Spleen (tissue), 11 donors: ENCODE results near the gene USB1. TPM values are rescaled to one million over a fixed set of nuclear protein-coding genes. Genes with fewer than 3 reads are reported as not detected.
A peak's percentile ranks its signal among the peaks of the same experiment; 100 is the strongest.

ENCODE experiments used
- DNase-seq: peaks from one replicate; pipeline ENCODE4 v3.0.0-alpha.2; 2020
- H3K27ac ChIP-seq, 8 donors: fragments of 200-600 bp; sonication (generic) in 7 of 8; 1 replicate in 4 of 8; 2 replicates in 4 of 8; pipeline versions ENCODE4 v1.5.0 to v1.8.0; 2016 to 2021; ENCODE audit warnings: inconsistent platforms in 4 of 8, mild to moderate bottlenecking in 4 of 8, moderate library complexity in 1 of 8
- H3K27me3 ChIP-seq, 7 donors: fragments of 200-600 bp; sonication (generic) in 6 of 7; replicated peaks in 1 of 7; 1 replicate in 4 of 7; 2 replicates in 3 of 7; pipeline versions ENCODE4 v1.5.0 to v1.8.0; 2016 to 2021; ENCODE audit warnings: inconsistent platforms in 3 of 7, mild to moderate bottlenecking in 1 of 7
- H3K36me3 ChIP-seq, 6 donors: fragments of 200-600 bp; sonication (generic) in 5 of 6; 1 replicate in 4 of 6; 2 replicates in 2 of 6; pipeline versions ENCODE4 v1.5.0 to v1.8.0; 2016 to 2021; ENCODE audit warnings: inconsistent platforms in 2 of 6
- H3K4me1 ChIP-seq, 6 donors: fragments of 200-600 bp; sonication (generic) in 5 of 6; 1 replicate in 3 of 6; 2 replicates in 3 of 6; pipeline versions ENCODE4 v1.5.0 to v1.8.0; 2016 to 2021; ENCODE audit warnings: inconsistent platforms in 3 of 6
- H3K4me3 ChIP-seq, 8 donors: fragments of 200-600 bp; sonication (generic) in 7 of 8; 1 replicate in 4 of 8; 2 replicates in 4 of 8; pipeline versions ENCODE4 v1.5.0 to v1.8.0; 2016 to 2021; ENCODE audit warnings: inconsistent platforms in 4 of 8, mild to moderate bottlenecking in 4 of 8, moderate library complexity in 2 of 8
- H3K9me3 ChIP-seq, 8 donors: fragments of 200-600 bp; sonication (generic) in 7 of 8; 1 replicate in 4 of 8; 2 replicates in 4 of 8; pipeline versions ENCODE4 v1.5.0 to v1.8.0; 2016 to 2021; ENCODE audit warnings: inconsistent platforms in 4 of 8
- CTCF ChIP-seq, 11 experiments: fragments of 200-600 bp in 7 of 11; fragments of 450-650 bp in 4 of 11; sonication (generic) in 4 of 11; IDR thresholded peaks in 8 of 11; conservative IDR thresholded peaks in 3 of 11; 1 replicate in 7 of 11; 2 replicates in 4 of 11; pipeline versions ENCODE4 v1.4.0 to v1.8.0; 2016 to 2021; ENCODE audit warnings: antibody characterized with exemption in 11 of 11, inconsistent platforms in 4 of 11, mild to moderate bottlenecking in 1 of 11
- POLR2A ChIP-seq, 3 donors: fragments of 450-650 bp; IDR thresholded peaks; one replicate each; pipeline ENCODE4 v1.5.1; 2017; ENCODE audit warnings: antibody characterized with exemption in 3 of 3, mild to moderate bottlenecking in 1 of 3
- POLR2AphosphoS5 ChIP-seq, 3 donors: sonication (generic); formaldehyde crosslinking; IDR thresholded peaks; one replicate each; pipeline ENCODE4 v1.5.1; 2017; ENCODE audit warnings: antibody characterized with exemption in 3 of 3
- WGBS, 5 donors: extraction: QIAGEN DNeasy Blood & Tissue Kit in 3 of 5; methylation state at CpG; one replicate each; pipeline versions ENCODE4 v1.1.5 to v1.1.7; 2013 to 2018; 5-methylcytosine and 5-hydroxymethylcytosine counted together
- intact Hi-C: fragments of 100-400 bp; cut with DNase I; formaldehyde crosslinking; loops from one replicate; pipeline ENCODE4 v1.15.0; 2023; ENCODE audit warnings: low total_unique reads
- polyA plus RNA-seq, 3 donors: library from polyadenylated mRNA; stranded (reverse); fragments of 200-250 nt; gene quantifications; one replicate each; pipeline ENCODE4 v1.2.1, GENCODE V29; 2013
- total RNA-seq, 7 donors: library from RNA; depleted of rRNA in 3 of 7; stranded (reverse); fragments of >200 nt in 3 of 7; fragmentation: NEBNext Ultra II Directional in 4 of 7; extraction: Animal tissue kit (Norgen Biotek cat#: 25700) in 4 of 7; gene quantifications; one replicate each; pipeline versions ENCODE4 v1.1.0 to v1.2.1, GENCODE V29; 2016 to 2021
- donor health status: healthy with polysubstance abuse.
- donor health status: DM: no; HTN: no; CAD: no; lungs with moderate emphysema.
- donor health status: DM: no; HTN: no; CAD: no.
- donor health status: Bipolar disorder and iron deficiency.
- donor health status: healthy.
- donor health status: DM: no; HTN: no; CAD: no.
- donor health status: DM: yes; HTN: yes; CAD: no.

Gene USB1
- total and polyA plus RNA-seq, 10 donors, result 17.7 to 78.4 (median 46.9) TPM

- DNase-seq, result peak; percentile 56
- WGBS, 5 donors, result 67 to 83% (median 77%) methylated on average over 7 to 10 of the region's 10 CpGs
- Histone ChIP-seq H3K27me3 (no peaks in the 10 kb centered on the region), H3K36me3 (no peaks in the 10 kb centered on the region), H3K9me3 (no peaks in the 10 kb centered on the region), H3K4me3 (no peak overlapping the region), H3K27ac (no peak overlapping the region), H3K4me1 (peaks cover 5 to 28% (median 18%) of the 10 kb centered on the region in 6 donors)
- intact Hi-C loops, result no loop called here
- TF ChIP-seq CTCF (IDR thresholded peaks at IDR 0.05 in 8 of 11, conservative IDR thresholded peaks at IDR 0.05 in 3 of 11), result no peak
- TF ChIP-seq POLR2AphosphoS5 (IDR thresholded peaks at IDR 0.05), result no peak
- TF ChIP-seq POLR2A (IDR thresholded peaks at IDR 0.05), result no peak
These were observed 50.8 kb downstream of the USB1 start for GRCh38 chr16:58051821-58052603.

GRCh38 chr16:58053682-58054005 is 52.4 kb downstream of the USB1 start:
- no peaks in the 10 kb centered on the region for H3K36me3 ChIP-seq
- H3K27me3 ChIP-seq, result no peaks in the 10 kb centered on the region
- H3K9me3 ChIP-seq, result no peaks in the 10 kb centered on the region
- H3K4me1 ChIP-seq, result peaks cover 0 to 12% (median 5%) of the 10 kb centered on the region in 6 donors
- intact Hi-C loops, result no loop called here
- DNase-seq, result no peak
- H3K4me3 ChIP-seq, result no peak overlapping the region
- no peak for TF ChIP-seq POLR2A (IDR thresholded peaks at IDR 0.05)
- TF ChIP-seq POLR2AphosphoS5 (IDR thresholded peaks at IDR 0.05), result no peak
- no peak for TF ChIP-seq CTCF (IDR thresholded peaks at IDR 0.05 in 8 of 11, conservative IDR thresholded peaks at IDR 0.05 in 3 of 11)
- 90 to 93% (median 92%) methylated on average over 5 of the region's 5 CpGs for whole genome bisulfite sequencing, 5 donors
- H3K27ac ChIP-seq, result no peak overlapping the region

- H3K4me1 ChIP-seq, result peaks cover 0 to 5% (median 0%) of the 10 kb centered on the region in 6 donors
- H3K27me3 ChIP-seq, result no peaks in the 10 kb centered on the region
- TF ChIP-seq POLR2AphosphoS5 (IDR thresholded peaks at IDR 0.05), result no peak
- no peak for TF ChIP-seq POLR2A (IDR thresholded peaks at IDR 0.05)
- TF ChIP-seq CTCF (IDR thresholded peaks at IDR 0.05 in 8 of 11, conservative IDR thresholded peaks at IDR 0.05 in 3 of 11), result no peak
- no peaks in the 10 kb centered on the region for H3K36me3 ChIP-seq
- no peak overlapping the region for H3K27ac ChIP-seq
- intact Hi-C loops, result no loop called here
- DNase-seq, result no peak
- 48 to 67% (median 52%) methylated on average over 10 of the region's 10 CpGs for WGBS, 5 donors
- no peak overlapping the region for H3K4me3 ChIP-seq
- no peaks in the 10 kb centered on the region for H3K9me3 ChIP-seq
These were observed 53.1 kb downstream of the USB1 start for GRCh38 chr16:58054289-58054688.

GRCh38 chr16:58056580-58056979 is 55.4 kb downstream of the USB1 start:
- Histone ChIP-seq H3K27ac (no peak overlapping the region), H3K9me3 (no peaks in the 10 kb centered on the region), H3K27me3 (no peaks in the 10 kb centered on the region), H3K36me3 (no peaks in the 10 kb centered on the region), H3K4me1 (no peaks in the 10 kb centered on the region), H3K4me3 (no peak overlapping the region)
- no peak for TF ChIP-seq POLR2AphosphoS5 (IDR thresholded peaks at IDR 0.05)
- TF ChIP-seq CTCF (IDR thresholded peaks at IDR 0.05 in 8 of 11, conservative IDR thresholded peaks at IDR 0.05 in 3 of 11), result no peak
- TF ChIP-seq POLR2A (IDR thresholded peaks at IDR 0.05), result no peak
- 77 to 89% (median 86%) methylated on average over 5 of the region's 5 CpGs for WGBS, 5 donors
- no peak for DNase-seq
- intact Hi-C loops, result no loop called here
